ENCODE data around the gene CIZ1.

Gene CIZ1

GRCh38 chr9:128122809-128123175, 68.6 kb downstream of the CIZ1 start:
- TF ChIP-seq CTCF (conservative IDR thresholded peaks at IDR 0.05) (no peak), ZFX (IDR thresholded peaks at IDR 0.05) (no peak)
- H3K27ac ChIP-seq, result no peak overlapping the region

- TF ChIP-seq ZFX (IDR thresholded peaks at IDR 0.05), result no peak
- TF ChIP-seq CTCF (conservative IDR thresholded peaks at IDR 0.05), result no peak
- H3K27ac ChIP-seq, result no peak overlapping the region
Observed at GRCh38 chr9:128121924-128122808, 69.2 kb downstream of the CIZ1 start.

GRCh38 chr9:128121466-128121810, 69.9 kb downstream of the CIZ1 start:
- TF ChIP-seq CTCF (conservative IDR thresholded peaks at IDR 0.05), result no peak
- no peak for TF ChIP-seq ZFX (IDR thresholded peaks at IDR 0.05)
- H3K27ac ChIP-seq, result no peak overlapping the region

- TF ChIP-seq CTCF (conservative IDR thresholded peaks at IDR 0.05) (no peak), ZFX (IDR thresholded peaks at IDR 0.05) (no peak)
- H3K27ac ChIP-seq, result no peak overlapping the region
Observed at GRCh38 chr9:128120741-128121465, 70.5 kb downstream of the CIZ1 start.

GRCh38 chr9:128120061-128120740, 71.2 kb downstream of the CIZ1 start:
- no peak overlapping the region for H3K27ac ChIP-seq
- TF ChIP-seq ZFX (IDR thresholded peaks at IDR 0.05) (no peak), CTCF (conservative IDR thresholded peaks at IDR 0.05) (no peak)

- TF ChIP-seq ZFX (IDR thresholded peaks at IDR 0.05) (no peak), CTCF (conservative IDR thresholded peaks at IDR 0.05) (no peak)
- no peak overlapping the region for H3K27ac ChIP-seq
Observed at GRCh38 chr9:128118971-128119665, 72.3 kb downstream of the CIZ1 start.

Data from C4-2B (cell line).